Activated T-helper 2 cell treated with anti-CD3 and anti-CD28 coated beads, Interferon-gamma antibody, Interleukin-2, Interleukin-4, amounts not matched to agents 10 μg/mL and 5 μg/mL and 100 μg/mL, durations not matched to agents 14 hours and 24 hours and 36 hours (primary cell): ENCODE data around the gene BARX2. TPM values are rescaled to one million over a fixed set of nuclear protein-coding genes. Genes with fewer than 3 reads are reported as not detected.
A peak's percentile ranks its signal among the peaks of the same experiment; 100 is the strongest.
"Not testable (repeated sequence)": the region's sequence is repeated elsewhere in the genome, so short reads cannot be mapped to it uniquely, and the experiment has no call there.

Experiments used
- DNase-seq: peaks from one replicate; pipeline ENCODE4 v3.0.0; 2021; ENCODE audit warnings: low spot score
- H3K27ac Mint-ChIP-seq: one replicate; pipeline ENCODE4 v1.8.0; 2021; ENCODE audit warnings: mixed read lengths
- H3K27me3 Mint-ChIP-seq: one replicate; pipeline ENCODE4 v1.8.0; 2021; ENCODE audit warnings: low read depth, mixed read lengths
- H3K36me3 Mint-ChIP-seq: one replicate; pipeline ENCODE4 v1.8.0; 2021; ENCODE audit warnings: low read depth, mixed read lengths
- H3K4me1 Mint-ChIP-seq: one replicate; pipeline ENCODE4 v1.8.0; 2021; ENCODE audit warnings: low read depth, mixed read lengths
- H3K4me3 Mint-ChIP-seq: one replicate; pipeline ENCODE4 v1.8.0; 2021; ENCODE audit warnings: low read depth, mild to moderate bottlenecking, moderate library complexity, mixed read lengths
- H3K9me3 Mint-ChIP-seq: one replicate; pipeline ENCODE4 v1.8.0; 2021; ENCODE audit warnings: mixed read lengths
- intact Hi-C: fragments of 100-400 bp; cut with micrococcal nuclease; formaldehyde crosslinking; loops from one replicate; pipeline ENCODE4 v1.15.1; 2023
- total RNA-seq: library from RNA; stranded (reverse); gene quantifications from 2 replicates; pipeline ENCODE4 v1.2.3, GENCODE V29; 2022

The BARX2 gene
- 4.7 and 4.9 TPM in 2 replicates for total RNA-seq

GRCh38 chr11:129375751-129376657 is at the start of gene BARX2:
TSS of gene BARX2 (plus strand) at chr11:129375848. CDS start at chr11:129376036, 188 bp downstream.
- H3K27me3 Mint-ChIP-seq, result peaks cover 81% of the 10 kb centered on the region
- H3K9me3 Mint-ChIP-seq, result no peaks in the 10 kb centered on the region
- peaks cover 22% of the 10 kb centered on the region for H3K4me1 Mint-ChIP-seq
- peak within 1 kb of the TSS; percentile 48 for H3K27ac Mint-ChIP-seq
- intact Hi-C loops, result loop anchor here (1.0 to 5.0 kb wide), 4 partner anchors 12 to 375 kb away; no protein-coding TSS in a partner anchor
- no peaks in the 10 kb centered on the region for H3K36me3 Mint-ChIP-seq
- DNase-seq, result peak; percentile 20
- peak within 1 kb of the TSS; percentile 77 for H3K4me3 Mint-ChIP-seq

- Mint-ChIP-seq H3K9me3 (no peaks in the 10 kb centered on the region), H3K4me1 (peaks cover 2% of the 10 kb centered on the region), H3K4me3 (no peak overlapping the region), H3K27ac (no peak overlapping the region), H3K27me3 (peaks cover 12% of the 10 kb centered on the region), H3K36me3 (no peaks in the 10 kb centered on the region)
- intact Hi-C loops, result no loop called here
- no peak for DNase-seq
Measured at GRCh38 chr11:129326921-129327320, 48.7 kb upstream of the BARX2 start.

GRCh38 chr11:129327708-129328107 is 47.9 kb upstream of the BARX2 start:
- H3K4me3 Mint-ChIP-seq, H3K27me3 Mint-ChIP-seq, intact Hi-C loops, H3K36me3 Mint-ChIP-seq, DNase-seq, H3K9me3 Mint-ChIP-seq, H3K4me1 Mint-ChIP-seq, H3K27ac Mint-ChIP-seq: not testable (repeated sequence)

GRCh38 chr11:129328756-129329155 is 46.9 kb upstream of the BARX2 start:
- no peaks in the 10 kb centered on the region for H3K36me3 Mint-ChIP-seq
- H3K27me3 Mint-ChIP-seq, result peaks cover 5% of the 10 kb centered on the region
- no peak overlapping the region for H3K4me3 Mint-ChIP-seq
- intact Hi-C loops, result no loop called here
- H3K9me3 Mint-ChIP-seq, result no peaks in the 10 kb centered on the region
- no peak overlapping the region for H3K27ac Mint-ChIP-seq
- no peak for DNase-seq
- H3K4me1 Mint-ChIP-seq, result peaks cover 2% of the 10 kb centered on the region

GRCh38 chr11:129331217-129331616 is 44.4 kb upstream of the BARX2 start:
- H3K27ac Mint-ChIP-seq, result no peak overlapping the region
- H3K4me1 Mint-ChIP-seq, result peaks cover 2% of the 10 kb centered on the region
- no peaks in the 10 kb centered on the region for H3K9me3 Mint-ChIP-seq
- no peak for DNase-seq
- no peaks in the 10 kb centered on the region for H3K36me3 Mint-ChIP-seq
- intact Hi-C loops, result loop anchor here (1.0 to 2.0 kb wide), 2 partner anchors 214 to 446 kb away; no protein-coding TSS in a partner anchor
- H3K4me3 Mint-ChIP-seq, result no peak overlapping the region
- peaks cover 3% of the 10 kb centered on the region for H3K27me3 Mint-ChIP-seq

- no peaks in the 10 kb centered on the region for H3K36me3 Mint-ChIP-seq
- H3K4me3 Mint-ChIP-seq, result no peak overlapping the region
- intact Hi-C loops, result loop anchor here (1.0 to 2.0 kb wide), 3 partner anchors 102 to 447 kb away; no protein-coding TSS in a partner anchor
- peaks cover 2% of the 10 kb centered on the region for H3K4me1 Mint-ChIP-seq
- no peak overlapping the region for H3K27ac Mint-ChIP-seq
- no peaks in the 10 kb centered on the region for H3K9me3 Mint-ChIP-seq
- peaks cover 3% of the 10 kb centered on the region for H3K27me3 Mint-ChIP-seq
- DNase-seq, result peak; percentile 40
Measured at GRCh38 chr11:129331871-129332274, 43.8 kb upstream of the BARX2 start.

GRCh38 chr11:129333873-129334272 is 41.8 kb upstream of the BARX2 start:
- no peaks in the 10 kb centered on the region for H3K36me3 Mint-ChIP-seq
- no peak overlapping the region for H3K27ac Mint-ChIP-seq
- H3K4me1 Mint-ChIP-seq, result peaks cover 2% of the 10 kb centered on the region
- H3K4me3 Mint-ChIP-seq, result no peak overlapping the region
- DNase-seq, result no peak
- H3K27me3 Mint-ChIP-seq, result no peaks in the 10 kb centered on the region
- intact Hi-C loops, result no loop called here
- H3K9me3 Mint-ChIP-seq, result no peaks in the 10 kb centered on the region

GRCh38 chr11:129344301-129344940 is 31.2 kb upstream of the BARX2 start:
- H3K27me3 Mint-ChIP-seq, H3K36me3 Mint-ChIP-seq, H3K9me3 Mint-ChIP-seq, DNase-seq, H3K4me3 Mint-ChIP-seq, intact Hi-C loops, H3K4me1 Mint-ChIP-seq, H3K27ac Mint-ChIP-seq: not testable (repeated sequence)

GRCh38 chr11:129346916-129347315 is 28.7 kb upstream of the BARX2 start:
- H3K4me1 Mint-ChIP-seq, result no peaks in the 10 kb centered on the region
- H3K9me3 Mint-ChIP-seq, result peaks cover 4% of the 10 kb centered on the region
- intact Hi-C loops, result no loop called here
- no peak overlapping the region for H3K4me3 Mint-ChIP-seq
- peaks cover 5% of the 10 kb centered on the region for H3K27me3 Mint-ChIP-seq
- no peak for DNase-seq
- no peaks in the 10 kb centered on the region for H3K36me3 Mint-ChIP-seq
- H3K27ac Mint-ChIP-seq, result no peak overlapping the region

- intact Hi-C loops, result no loop called here
- Mint-ChIP-seq H3K36me3 (no peaks in the 10 kb centered on the region), H3K9me3 (peaks cover 4% of the 10 kb centered on the region), H3K27ac (no peak overlapping the region), H3K4me3 (no peak overlapping the region), H3K27me3 (peaks cover 7% of the 10 kb centered on the region), H3K4me1 (no peaks in the 10 kb centered on the region)
- no peak for DNase-seq
Measured at GRCh38 chr11:129348813-129349212, 26.8 kb upstream of the BARX2 start.

- DNase-seq, result no peak
- no peak overlapping the region for H3K4me3 Mint-ChIP-seq
- no peaks in the 10 kb centered on the region for H3K36me3 Mint-ChIP-seq
- intact Hi-C loops, result no loop called here
- H3K27me3 Mint-ChIP-seq, result peaks cover 7% of the 10 kb centered on the region
- H3K27ac Mint-ChIP-seq, result no peak overlapping the region
- no peaks in the 10 kb centered on the region for H3K9me3 Mint-ChIP-seq
- no peaks in the 10 kb centered on the region for H3K4me1 Mint-ChIP-seq
Measured at GRCh38 chr11:129352676-129353075, 23.0 kb upstream of the BARX2 start.

GRCh38 chr11:129354691-129355090 is 21.0 kb upstream of the BARX2 start:
- H3K4me3 Mint-ChIP-seq, result no peak overlapping the region
- no peaks in the 10 kb centered on the region for H3K9me3 Mint-ChIP-seq
- peaks cover 13% of the 10 kb centered on the region for H3K27me3 Mint-ChIP-seq
- no peaks in the 10 kb centered on the region for H3K4me1 Mint-ChIP-seq
- intact Hi-C loops, result no loop called here
- H3K27ac Mint-ChIP-seq, result no peak overlapping the region
- no peaks in the 10 kb centered on the region for H3K36me3 Mint-ChIP-seq
- no peak for DNase-seq

- no peaks in the 10 kb centered on the region for H3K4me1 Mint-ChIP-seq
- peaks cover 16% of the 10 kb centered on the region for H3K27me3 Mint-ChIP-seq
- H3K36me3 Mint-ChIP-seq, result no peaks in the 10 kb centered on the region
- H3K9me3 Mint-ChIP-seq, result no peaks in the 10 kb centered on the region
- no peak for DNase-seq
- no peak overlapping the region for H3K27ac Mint-ChIP-seq
- intact Hi-C loops, result no loop called here
- H3K4me3 Mint-ChIP-seq, result no peak overlapping the region
Measured at GRCh38 chr11:129359748-129360147, 15.9 kb upstream of the BARX2 start.
